Measurements from ENCODE around the gene RPRD1B.
A peak's percentile ranks its signal among the peaks of the same experiment; 100 is the strongest.

Gene RPRD1B

GRCh38 chr20:38112261-38112929, 78.8 kb downstream of the RPRD1B start:
- Mint-ChIP-seq H3K27ac (no peak overlapping the region), H3K4me1 (peaks cover 5% of the 10 kb centered on the region), H3K4me3 (no peak overlapping the region), H3K27me3 (no peaks in the 10 kb centered on the region), H3K9me3 (no peaks in the 10 kb centered on the region)
- DNase-seq: no peak
- no peak for ATAC-seq

GRCh38 chr20:38112930-38113294, 79.4 kb downstream of the RPRD1B start:
- ATAC-seq: no peak
- peaks cover 5% of the 10 kb centered on the region for H3K4me1 Mint-ChIP-seq
- no peak overlapping the region for H3K27ac Mint-ChIP-seq
- no peaks in the 10 kb centered on the region for H3K27me3 Mint-ChIP-seq
- no peak for DNase-seq
- H3K4me3 Mint-ChIP-seq: no peak overlapping the region
- no peaks in the 10 kb centered on the region for H3K9me3 Mint-ChIP-seq

- DNase-seq (no peak), ATAC-seq (no peak)
- H3K27ac Mint-ChIP-seq: peak overlapping the region; percentile 64 to 75
- H3K27me3 Mint-ChIP-seq: no peaks in the 10 kb centered on the region
- no peak overlapping the region for H3K4me3 Mint-ChIP-seq
- no peaks in the 10 kb centered on the region for H3K9me3 Mint-ChIP-seq
- peaks cover 5% of the 10 kb centered on the region for H3K4me1 Mint-ChIP-seq
Observed at GRCh38 chr20:38113401-38114325, 80.1 kb downstream of the RPRD1B start.

- Mint-ChIP-seq H3K27ac (no peak overlapping the region), H3K4me1 (peaks cover 5% of the 10 kb centered on the region), H3K4me3 (no peak overlapping the region), H3K9me3 (no peaks in the 10 kb centered on the region), H3K27me3 (no peaks in the 10 kb centered on the region)
- ATAC-seq (no peak), DNase-seq (no peak)
Observed at GRCh38 chr20:38114353-38114791, 80.8 kb downstream of the RPRD1B start.

- Mint-ChIP-seq H3K9me3 (no peaks in the 10 kb centered on the region), H3K27ac (no peak overlapping the region), H3K27me3 (no peaks in the 10 kb centered on the region), H3K4me3 (no peak overlapping the region), H3K4me1 (peaks cover 5% of the 10 kb centered on the region)
- ATAC-seq (no peak), DNase-seq (no peak)
Observed at GRCh38 chr20:38115205-38115604, 81.7 kb downstream of the RPRD1B start.

GRCh38 chr20:38115896-38116295, 82.3 kb downstream of the RPRD1B start:
- H3K4me3 Mint-ChIP-seq: no peak overlapping the region
- H3K27me3 Mint-ChIP-seq: no peaks in the 10 kb centered on the region
- ATAC-seq: no peak

GRCh38 chr20:38116409-38117165, 83.0 kb downstream of the RPRD1B start:
- no peak for DNase-seq
- no peaks in the 10 kb centered on the region for H3K27me3 Mint-ChIP-seq
- H3K4me1 Mint-ChIP-seq: peaks cover 5% of the 10 kb centered on the region
- no peak overlapping the region for H3K4me3 Mint-ChIP-seq
- H3K27ac Mint-ChIP-seq: no peak overlapping the region
- no peak for ATAC-seq
- no peaks in the 10 kb centered on the region for H3K9me3 Mint-ChIP-seq

More at GRCh38 chr20:38115896-38116295, 82.3 kb downstream of the RPRD1B start:
- H3K27ac Mint-ChIP-seq: no peak overlapping the region
- DNase-seq: no peak
- no peaks in the 10 kb centered on the region for H3K9me3 Mint-ChIP-seq
- peaks cover 5% of the 10 kb centered on the region for H3K4me1 Mint-ChIP-seq

GRCh38 chr20:38117205-38117604, 83.7 kb downstream of the RPRD1B start:
- H3K4me1 Mint-ChIP-seq: peaks cover 5% of the 10 kb centered on the region
- ATAC-seq (no peak), DNase-seq (no peak)
- H3K4me3 Mint-ChIP-seq: no peak overlapping the region
- no peaks in the 10 kb centered on the region for H3K27me3 Mint-ChIP-seq
- no peaks in the 10 kb centered on the region for H3K9me3 Mint-ChIP-seq
- no peak overlapping the region for H3K27ac Mint-ChIP-seq

GRCh38 chr20:38117635-38118034, 84.1 kb downstream of the RPRD1B start:
- no peaks in the 10 kb centered on the region for H3K9me3 Mint-ChIP-seq
- no peaks in the 10 kb centered on the region for H3K27me3 Mint-ChIP-seq
- peaks cover 5% of the 10 kb centered on the region for H3K4me1 Mint-ChIP-seq
- ATAC-seq: no peak
- no peak for DNase-seq
- no peak overlapping the region for H3K27ac Mint-ChIP-seq
- no peak overlapping the region for H3K4me3 Mint-ChIP-seq

DNA sequence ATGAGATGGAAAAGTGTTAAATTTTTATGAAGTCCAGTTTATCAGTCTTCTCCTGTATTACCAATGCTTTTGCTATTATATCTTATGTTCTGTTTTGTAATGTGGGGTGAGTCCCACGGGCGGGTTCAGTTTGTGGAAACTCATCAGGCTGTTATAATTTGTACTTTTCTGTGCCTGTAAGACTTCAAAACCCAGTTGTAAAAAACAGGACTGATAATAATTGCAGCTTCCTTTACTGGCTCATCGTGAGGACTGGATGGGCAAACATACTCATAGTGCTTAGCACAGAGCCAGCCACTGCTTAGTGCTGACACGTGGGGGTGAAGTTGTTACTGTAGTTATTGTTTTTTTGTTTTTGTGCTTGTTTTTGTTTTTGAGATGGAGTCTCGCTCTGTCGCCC, 85.9 kb downstream of the RPRD1B start:
- H3K9me3 Mint-ChIP-seq: no peaks in the 10 kb centered on the region
- H3K4me3 Mint-ChIP-seq: no peak overlapping the region
- H3K27me3 Mint-ChIP-seq: no peaks in the 10 kb centered on the region
- peaks cover 7% of the 10 kb centered on the region for H3K4me1 Mint-ChIP-seq
- ATAC-seq (no peak), DNase-seq (no peak)
- H3K27ac Mint-ChIP-seq: no peak overlapping the region

- H3K9me3 Mint-ChIP-seq: no peaks in the 10 kb centered on the region
- DNase-seq (no peak), ATAC-seq (no peak)
- no peak overlapping the region for H3K27ac Mint-ChIP-seq
- no peak overlapping the region for H3K4me3 Mint-ChIP-seq
- peaks cover 7% of the 10 kb centered on the region for H3K4me1 Mint-ChIP-seq
- H3K27me3 Mint-ChIP-seq: no peaks in the 10 kb centered on the region
Observed at GRCh38 chr20:38120625-38120988, 87.1 kb downstream of the RPRD1B start.

GRCh38 chr20:38121741-38122140, 88.2 kb downstream of the RPRD1B start:
- Mint-ChIP-seq H3K27me3 (no peaks in the 10 kb centered on the region), H3K9me3 (no peaks in the 10 kb centered on the region), H3K27ac (no peak overlapping the region), H3K4me1 (peaks cover 7% of the 10 kb centered on the region), H3K4me3 (no peak overlapping the region)
- ATAC-seq (no peak), DNase-seq (no peak)

GRCh38 chr20:38123021-38123587, 89.6 kb downstream of the RPRD1B start:
- peak overlapping the region; percentile 63 to 65 for H3K27ac Mint-ChIP-seq
- no peak for ATAC-seq
- H3K4me1 Mint-ChIP-seq: peaks cover 7% of the 10 kb centered on the region
- H3K4me3 Mint-ChIP-seq: no peak overlapping the region
- no peaks in the 10 kb centered on the region for H3K9me3 Mint-ChIP-seq
- no peak for DNase-seq
- no peaks in the 10 kb centered on the region for H3K27me3 Mint-ChIP-seq

- Mint-ChIP-seq H3K27ac (peak overlapping the region in 1 of 2 donors; percentile 19), H3K9me3 (no peaks in the 10 kb centered on the region), H3K4me1 (peaks cover 7% of the 10 kb centered on the region), H3K4me3 (no peak overlapping the region), H3K27me3 (no peaks in the 10 kb centered on the region)
- ATAC-seq: no peak
- no peak for DNase-seq
Observed at GRCh38 chr20:38125157-38126056, 91.9 kb downstream of the RPRD1B start.
